ENCODE measurements around the gene MKLN1. TPM values are rescaled to one million over a fixed set of nuclear protein-coding genes. Genes with fewer than 3 reads are reported as not detected.

The MKLN1 gene
- polyA plus RNA-seq, 1 donor from 2014 or later: 15.9 TPM

- TF ChIP-seq CTCF (IDR thresholded peaks at IDR 0.05; ENCODE audit: poor library complexity, severe bottlenecking): no peak
These were observed 178.2 kb downstream of the MKLN1 start (continued) for GRCh38 chr7:131505636-131506557.

- no peak overlapping the region for H3K4me3 ChIP-seq (ENCODE audit: low read length)
- H2AFZ ChIP-seq (ENCODE audit: low read depth, low read length): no peak overlapping the region
- H3K9me3 ChIP-seq (ENCODE audit: low read length): no peaks in the 10 kb centered on the region
- no peaks in the 10 kb centered on the region for H4K20me1 ChIP-seq (ENCODE audit: insufficient read depth)
- no peak overlapping the region for H3K4me2 ChIP-seq (ENCODE audit: low read length)
- no peak overlapping the region for H3K9ac ChIP-seq (ENCODE audit: low read length)
- no peak overlapping the region for H3K27ac ChIP-seq (ENCODE audit: low read length)
- H3K9me2 ChIP-seq (ENCODE audit: insufficient read depth, low read length): no peaks in the 10 kb centered on the region
- no peaks in the 10 kb centered on the region for H3K36me3 ChIP-seq (ENCODE audit: insufficient read depth, low read length)
- H3K27me3 ChIP-seq (ENCODE audit: insufficient read depth, low read depth, low read length): no peaks in the 10 kb centered on the region
- no peaks in the 10 kb centered on the region for H3F3A ChIP-seq (ENCODE audit: insufficient read depth, low read length, poor library complexity, severe bottlenecking)
- no peak for TF ChIP-seq EZH2 (IDR thresholded peaks at IDR 0.05; ENCODE audit: borderline replicate concordance, insufficient read depth, low read length, poor library complexity, severe bottlenecking)
- TF ChIP-seq POLR2AphosphoS5 (IDR thresholded peaks at IDR 0.05): no peak
- no peak for TF ChIP-seq REST (IDR thresholded peaks at IDR 0.05; ENCODE audit: borderline replicate concordance)
- TF ChIP-seq CTCF (IDR thresholded peaks at IDR 0.05; ENCODE audit: poor library complexity, severe bottlenecking): no peak
- TF ChIP-seq RAD21 (conservative IDR thresholded peaks at IDR 0.05): no peak
- no peak for TF ChIP-seq SMC3 (conservative IDR thresholded peaks at IDR 0.05; ENCODE audit: poor library complexity)
- TF ChIP-seq MXI1 (conservative IDR thresholded peaks at IDR 0.05; ENCODE audit: poor library complexity, severe bottlenecking): no peak
- no peak for TF ChIP-seq TAF1 (IDR thresholded peaks at IDR 0.05; ENCODE audit: low read depth)
- no peak for TF ChIP-seq EP300 (conservative IDR thresholded peaks at IDR 0.05; ENCODE audit: poor library complexity, severe bottlenecking)
- H3K79me2 ChIP-seq (replicated peaks; ENCODE audit: insufficient read depth, low read length): no peaks in the 10 kb centered on the region
These were observed 178.9 kb downstream of the MKLN1 start for GRCh38 chr7:131506597-131506996.
